Stimulated activated CD8-positive, alpha-beta memory T cell treated with anti-CD3 and anti-CD28 coated beads, Interleukin-12 subunit alpha, Interleukin-12 subunit beta, amount 100 ng/mL, for 24 hours (primary cell): ENCODE results near the gene NDUFS7.

Experiments
- DNase-seq: peaks from one replicate; pipeline ENCODE4 v3.0.0-alpha.2; 2020; ENCODE audit errors: extremely low read depth

Gene NDUFS7

GRCh38 chr19:1364070-1364704, 19.5 kb upstream of the NDUFS7 start:
- no peak for DNase-seq

- DNase-seq: no peak
These were observed 18.1 kb upstream of the NDUFS7 start for GRCh38 chr19:1365319-1366269.

- DNase-seq: no peak
These were observed 17.4 kb upstream of the NDUFS7 start for GRCh38 chr19:1366296-1366695.

GRCh38 chr19:1366899-1367870, 16.5 kb upstream of the NDUFS7 start:
- no peak for DNase-seq

- DNase-seq: no peak
These were observed 14.4 kb upstream of the NDUFS7 start for GRCh38 chr19:1369214-1369805.

GRCh38 chr19:1370579-1371361, 12.9 kb upstream of the NDUFS7 start:
- DNase-seq: no peak

- DNase-seq: no peak
These were observed 10.6 kb upstream of the NDUFS7 start for GRCh38 chr19:1373042-1373533.

- no peak for DNase-seq
These were observed 10.0 kb upstream of the NDUFS7 start for GRCh38 chr19:1373534-1374249.

GRCh38 chr19:1374250-1374577, 9.5 kb upstream of the NDUFS7 start:
- DNase-seq: no peak

GRCh38 chr19:1376415-1376805, 7.3 kb upstream of the NDUFS7 start:
- no peak for DNase-seq

- DNase-seq: no peak
These were observed 6.3 kb upstream of the NDUFS7 start for GRCh38 chr19:1377176-1377964.

GRCh38 chr19:1377965-1378785, 5.5 kb upstream of the NDUFS7 start:
- no peak for DNase-seq

- no peak for DNase-seq
These were observed 4.4 kb upstream of the NDUFS7 start for GRCh38 chr19:1379126-1379905.

GRCh38 chr19:1379961-1380489, 3.7 kb upstream of the NDUFS7 start:
- no peak for DNase-seq

GRCh38 chr19:1382250-1382649, 1.5 kb upstream of the NDUFS7 start:
- DNase-seq: no peak

- no peak for DNase-seq
These were observed 743 bp upstream of the NDUFS7 start for GRCh38 chr19:1383017-1383311.

GRCh38 chr19:1384085-1384462, 367 bp downstream of the NDUFS7 start:
- DNase-seq: no peak
